Hematopoietic multipotent progenitor cell treated with erythropoietin and hydrocortisone succinate and interleukin-3 and kit ligand, for 17 days (in vitro differentiated cells): ENCODE data around the gene CHPF2.

ENCODE experiments used
- DNase-seq: peaks from one replicate; pipeline ENCODE4 v3.0.0-alpha.2; 2015; ENCODE audit warnings: low spot score

CHPF2 gene

GRCh38 chr7:151246102-151246850 is 14.0 kb downstream of the CHPF2 start:
- no peak for DNase-seq

GRCh38 chr7:151246851-151247580 is 14.7 kb downstream of the CHPF2 start:
- no peak for DNase-seq

GRCh38 chr7:151247611-151248345 is 15.5 kb downstream of the CHPF2 start:
- no peak for DNase-seq

GRCh38 chr7:151248346-151249033 is 16.2 kb downstream of the CHPF2 start, which contains the start of gene SMARCD3:
Gene SMARCD3, minus strand, starts transcription at chr7:151248694. Its CDS starts 132 bp downstream, at chr7:151248562.
- DNase-seq: no peak

GRCh38 chr7:151249034-151249731 is 16.9 kb downstream of the CHPF2 start:
- no peak for DNase-seq

- DNase-seq: no peak
Measured at GRCh38 chr7:151249732-151250072, 17.4 kb downstream of the CHPF2 start.

- DNase-seq: no peak
Measured at GRCh38 chr7:151250181-151251132, 18.2 kb downstream of the CHPF2 start.

- DNase-seq: no peak
Measured at GRCh38 chr7:151251328-151251688, 19.0 kb downstream of the CHPF2 start.

- DNase-seq: no peak
Measured at GRCh38 chr7:151251689-151252560, 19.6 kb downstream of the CHPF2 start.

GRCh38 chr7:151252561-151252835 is 20.2 kb downstream of the CHPF2 start:
- no peak for DNase-seq

- no peak for DNase-seq
Measured at GRCh38 chr7:151252961-151253711, 20.9 kb downstream of the CHPF2 start.

GRCh38 chr7:151254316-151254715 is 22.0 kb downstream of the CHPF2 start:
- no peak for DNase-seq

- DNase-seq: no peak
Measured at GRCh38 chr7:151254851-151255250, 22.6 kb downstream of the CHPF2 start.

GRCh38 chr7:151255390-151255789 is 23.1 kb downstream of the CHPF2 start:
- no peak for DNase-seq

- no peak for DNase-seq
Measured at GRCh38 chr7:151256410-151257045, 24.2 kb downstream of the CHPF2 start.

- DNase-seq: no peak
Measured at GRCh38 chr7:151257990-151258389, 25.7 kb downstream of the CHPF2 start.

GRCh38 chr7:151260471-151260870 is 28.2 kb downstream of the CHPF2 start:
- no peak for DNase-seq

- DNase-seq: no peak
Measured at GRCh38 chr7:151260883-151261282, 28.6 kb downstream of the CHPF2 start.

GRCh38 chr7:151261529-151261928 is 29.2 kb downstream of the CHPF2 start:
- no peak for DNase-seq
